Fibroblast of villous mesenchyme (primary cell): ENCODE data around the gene RNF4. TPM values are rescaled to one million over a fixed set of nuclear protein-coding genes. Genes with fewer than 3 reads are reported as not detected.

Experiments used
- DNase-seq: peaks from one replicate; pipeline ENCODE4 v3.0.0-alpha.2; 2010; ENCODE audit warnings: low read depth
- H3K4me3 ChIP-seq: 2 replicates; pipeline ENCODE4 v1.5.1; 2011; ENCODE audit warnings: low read depth, mild to moderate bottlenecking, low read length
- CTCF ChIP-seq: IDR thresholded peaks from 2 replicates; pipeline ENCODE4 v1.5.1; 2012; ENCODE audit warnings: low read depth, mild to moderate bottlenecking, low read length; ENCODE audit not compliant: insufficient read depth
- total RNA-seq: library from RNA; depleted of rRNA; stranded (reverse); fragments of >200 nt; gene quantifications from 2 replicates; pipeline ENCODE4 v1.2.3, GENCODE V29; 2012

The RNF4 gene
- total RNA-seq, 1 donor: 63.9 TPM

DNA sequence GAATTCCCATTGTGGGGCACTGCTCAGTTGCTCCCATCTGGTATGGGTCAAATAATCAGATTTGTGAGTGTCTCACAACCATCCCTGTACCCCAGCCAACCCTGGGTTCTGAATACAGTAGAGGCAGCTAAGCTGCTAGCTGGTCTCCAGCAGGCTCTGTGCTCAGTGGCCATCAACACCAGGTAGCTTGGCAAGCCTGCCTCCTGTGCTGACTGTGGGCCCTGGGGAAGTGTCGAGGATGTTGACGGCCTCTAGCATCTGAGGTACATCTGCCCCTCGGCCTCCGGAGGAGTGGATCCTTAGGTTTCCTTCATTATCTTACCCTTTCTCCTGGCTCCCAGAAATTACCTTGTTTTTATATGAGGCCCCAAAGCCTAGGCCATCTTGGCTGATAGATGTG, 13.3 kb downstream of the RNF4 start:
- no peak for TF ChIP-seq CTCF
- H3K4me3 ChIP-seq: no peak overlapping the region
- no peak for DNase-seq

- TF ChIP-seq CTCF: no peak
- H3K4me3 ChIP-seq: no peak overlapping the region
- peak; percentile 54 for DNase-seq
Observed at GRCh38 chr4:2482693-2483092, 13.8 kb downstream of the RNF4 start.

DNA sequence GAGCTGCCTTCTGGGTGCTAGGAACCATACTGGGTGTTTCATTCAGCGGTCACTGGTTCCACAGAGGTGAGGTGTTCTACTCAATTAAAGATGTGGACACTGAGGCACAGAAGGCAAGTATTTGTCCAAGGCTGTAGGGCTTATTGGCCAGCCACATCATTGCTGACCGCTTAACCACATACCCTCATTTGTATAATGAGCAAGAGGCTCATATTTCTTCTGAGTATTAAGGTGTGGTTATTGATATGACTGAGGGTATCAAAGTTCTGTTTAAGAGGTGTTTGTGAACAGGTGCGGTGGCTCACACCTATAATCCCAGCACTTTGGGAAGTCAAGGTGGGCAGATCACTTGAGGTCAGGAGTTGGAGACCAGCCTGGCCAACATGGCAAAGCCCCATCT, 14.3 kb downstream of the RNF4 start:
- no peak for DNase-seq
- no peak for TF ChIP-seq CTCF
- H3K4me3 ChIP-seq: no peak overlapping the region

DNA sequence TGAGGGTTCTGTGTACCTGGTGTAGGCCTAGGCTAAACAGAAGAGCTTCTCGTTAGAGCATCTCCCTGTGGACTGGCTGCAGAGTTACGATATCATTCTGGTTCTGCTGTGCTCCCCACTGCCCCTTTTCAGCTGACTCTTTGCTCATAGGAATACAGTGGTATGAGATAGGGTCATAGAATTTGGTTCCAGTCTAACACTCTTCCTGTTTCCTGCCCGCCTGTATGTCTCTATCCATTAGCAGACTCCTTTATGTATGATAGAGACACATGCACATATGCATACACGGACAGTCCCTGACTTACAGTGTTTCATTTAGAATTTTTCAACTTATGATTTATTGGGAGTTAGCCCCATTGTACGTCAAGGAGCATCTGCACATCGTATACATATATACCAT, 15.3 kb downstream of the RNF4 start:
- H3K4me3 ChIP-seq: no peak overlapping the region
- TF ChIP-seq CTCF: no peak
- DNase-seq: no peak

GRCh38 chr4:2484993-2485392, 16.1 kb downstream of the RNF4 start:
- TF ChIP-seq CTCF: no peak
- H3K4me3 ChIP-seq: no peak overlapping the region

GRCh38 chr4:2485956-2486355, 17.1 kb downstream of the RNF4 start:
- H3K4me3 ChIP-seq: no peak overlapping the region
- DNase-seq: no peak
- TF ChIP-seq CTCF: no peak

More at GRCh38 chr4:2484993-2485392, 16.1 kb downstream of the RNF4 start:
- peak; percentile 37 for DNase-seq

- no peak overlapping the region for H3K4me3 ChIP-seq
- no peak for TF ChIP-seq CTCF
- DNase-seq: no peak
Observed at GRCh38 chr4:2486981-2487380, 18.1 kb downstream of the RNF4 start.
